HTERT RPE-1 (cell line): ENCODE results near the gene ZMYND19.
"Not testable (repeated sequence)": the region's sequence is repeated elsewhere in the genome, so short reads cannot be mapped to it uniquely, and the experiment has no call there.

ENCODE experiments used
- in situ Hi-C: fragments of 300-500 bp; cut with MboI; formaldehyde crosslinking; loops from 4 replicates; pipeline ENCODE4 v1.14.3; 2020; ENCODE audit warnings: low sequenced_read_pairs

ZMYND19 gene

GRCh38 chr9:137589441-137590122 is 730 bp downstream of the ZMYND19 start:
- in situ Hi-C loops, result no loop called here

GRCh38 chr9:137588891-137589290 is 1.4 kb downstream of the ZMYND19 start:
- in situ Hi-C loops, result no loop called here

- in situ Hi-C loops, result no loop called here
Observed at GRCh38 chr9:137588311-137588710, 2.0 kb downstream of the ZMYND19 start.

DNA sequence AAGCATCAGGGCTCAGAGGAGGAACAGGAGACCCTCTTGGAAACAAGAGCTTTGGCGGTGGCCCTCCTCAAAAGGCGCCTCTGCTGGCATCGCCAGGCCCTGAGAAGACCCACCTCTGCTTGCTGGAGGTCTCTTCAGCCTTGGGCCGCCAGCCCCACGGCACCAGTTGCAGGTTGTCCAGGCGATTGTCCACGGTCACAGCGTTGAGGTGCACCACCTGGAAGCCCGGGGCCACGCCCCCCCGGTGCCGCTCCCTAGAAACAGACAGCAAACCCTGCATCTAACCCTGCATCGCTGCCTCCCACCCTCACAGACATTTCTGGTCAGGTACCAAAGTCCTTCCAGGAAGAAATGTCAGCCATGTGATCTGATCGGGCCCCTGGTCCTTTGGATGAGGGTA is 3.5 kb downstream of the ZMYND19 start:
- in situ Hi-C loops, result no loop called here

- in situ Hi-C loops, result no loop called here
Observed at GRCh38 chr9:137583957-137584356, 6.4 kb downstream of the ZMYND19 start.

DNA sequence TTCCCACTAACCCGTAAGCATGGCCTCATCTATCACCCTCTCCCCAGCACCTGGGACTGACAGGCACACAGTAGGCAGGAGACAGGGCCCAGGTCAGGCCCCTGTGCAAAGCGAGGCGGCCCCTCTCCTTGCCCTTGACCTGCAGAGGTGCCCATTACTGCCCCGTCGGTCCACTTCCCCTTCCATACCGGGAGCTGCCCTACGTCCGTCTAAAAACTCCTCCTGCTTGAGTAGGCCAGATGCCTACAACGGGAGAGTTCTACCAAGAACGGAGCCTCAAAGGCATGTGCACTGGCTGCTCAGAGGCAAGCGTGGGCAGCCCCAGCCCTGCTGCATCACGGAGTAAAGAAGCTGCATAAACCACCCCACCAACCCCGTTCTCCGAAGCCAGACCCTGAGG is 7.0 kb downstream of the ZMYND19 start:
- in situ Hi-C loops, result no loop called here

- in situ Hi-C loops, result no loop called here
Observed at GRCh38 chr9:137582286-137582860, 7.9 kb downstream of the ZMYND19 start.

DNA sequence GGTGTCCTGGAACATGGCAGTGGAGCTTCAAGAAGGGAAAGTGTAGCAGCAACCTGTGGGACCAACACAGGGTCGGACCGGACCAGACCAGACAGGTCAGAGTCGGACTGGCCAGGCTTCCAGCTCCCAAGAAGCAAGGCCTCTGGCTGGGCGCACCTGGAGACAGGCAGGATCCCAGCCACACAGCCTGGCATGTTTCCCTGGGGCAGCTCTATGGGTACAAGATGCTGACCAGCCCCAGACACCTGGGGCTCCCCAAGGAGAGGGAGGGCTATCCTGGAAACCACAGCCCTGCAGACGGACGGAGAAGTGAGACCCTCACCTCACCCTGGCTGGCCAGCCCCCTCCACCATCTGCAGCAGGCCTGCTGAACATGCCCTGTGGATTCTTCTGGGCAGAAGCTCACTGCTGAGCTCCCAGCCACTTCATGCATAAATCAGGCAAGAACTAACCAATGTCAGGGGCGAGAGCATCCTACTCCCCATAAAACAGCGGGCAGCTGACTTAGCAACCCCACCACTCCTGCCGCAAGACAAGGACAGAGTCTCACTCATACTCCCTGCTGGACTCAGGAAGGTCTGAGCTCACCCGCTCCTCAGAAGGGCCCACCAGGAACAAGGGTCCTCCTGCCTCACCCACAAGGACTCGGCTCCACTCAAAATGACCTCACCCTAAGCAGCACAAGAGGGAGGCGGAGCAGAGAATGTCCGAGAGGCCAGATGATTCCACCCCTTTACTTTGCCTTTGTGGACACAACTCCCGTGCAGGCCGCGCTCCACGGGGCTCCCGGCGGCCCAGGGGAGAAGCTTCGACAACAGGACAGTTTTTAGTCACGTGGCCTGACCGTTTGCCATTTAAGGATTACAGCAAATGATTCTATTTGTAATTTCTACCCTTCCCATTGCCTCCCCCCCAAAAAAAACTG is 8.7 kb downstream of the ZMYND19 start:
- in situ Hi-C loops, result no loop called here

DNA sequence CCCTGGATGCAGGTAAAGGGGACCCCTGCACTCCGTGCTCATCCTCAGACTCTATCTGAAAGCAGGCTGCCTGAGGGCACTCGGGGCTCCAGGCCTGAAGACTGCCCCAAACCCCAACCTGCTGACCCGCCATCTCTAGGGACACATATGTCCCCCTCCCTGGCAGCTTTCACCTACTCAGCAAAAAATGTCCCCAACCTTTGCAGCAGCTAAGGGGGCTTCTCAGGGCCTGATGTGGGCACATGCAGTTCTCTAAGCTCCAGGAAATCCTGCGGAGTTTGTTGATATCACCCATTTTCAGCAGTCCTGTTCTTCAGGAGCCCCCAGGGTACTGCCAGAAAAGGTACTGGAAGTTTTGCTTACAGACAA is 9.4 kb downstream of the ZMYND19 start:
- in situ Hi-C loops, result no loop called here

DNA sequence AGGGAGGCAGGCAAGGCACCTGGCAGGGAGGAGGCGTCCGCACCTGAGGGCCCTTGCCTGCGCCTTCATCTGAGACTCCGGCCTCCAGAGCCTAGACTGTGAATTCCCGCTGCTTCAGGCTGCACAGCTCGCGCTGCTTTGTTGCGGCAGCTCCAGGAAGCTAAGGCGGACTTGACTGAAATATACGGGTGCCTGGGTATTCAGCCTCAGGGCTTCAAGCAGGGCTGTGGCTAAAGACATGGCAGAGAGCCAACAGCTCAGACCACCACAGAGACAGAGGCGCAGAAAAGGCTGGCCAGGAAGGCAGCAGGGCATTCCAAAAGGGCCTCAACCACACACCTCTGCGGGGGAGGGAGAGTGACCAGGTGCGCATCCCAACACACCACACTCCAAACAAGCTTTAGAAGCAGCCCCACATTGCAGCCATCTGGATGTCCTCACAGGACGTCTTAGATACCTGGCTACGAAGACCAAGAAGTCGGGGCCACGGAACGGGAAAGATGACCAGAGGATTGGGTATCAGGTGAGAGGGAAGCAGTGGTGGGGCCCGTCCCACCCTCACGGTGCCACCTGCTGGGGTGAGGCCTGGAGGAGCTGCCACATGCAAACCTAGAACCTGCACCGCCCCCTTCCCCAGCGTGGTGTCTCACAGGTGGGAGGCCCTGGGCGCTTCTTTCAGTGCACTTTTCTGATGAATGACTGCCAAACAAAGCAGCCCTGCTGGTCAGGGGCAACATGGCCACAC is 9.9 kb downstream of the ZMYND19 start:
- in situ Hi-C loops, result no loop called here

DNA sequence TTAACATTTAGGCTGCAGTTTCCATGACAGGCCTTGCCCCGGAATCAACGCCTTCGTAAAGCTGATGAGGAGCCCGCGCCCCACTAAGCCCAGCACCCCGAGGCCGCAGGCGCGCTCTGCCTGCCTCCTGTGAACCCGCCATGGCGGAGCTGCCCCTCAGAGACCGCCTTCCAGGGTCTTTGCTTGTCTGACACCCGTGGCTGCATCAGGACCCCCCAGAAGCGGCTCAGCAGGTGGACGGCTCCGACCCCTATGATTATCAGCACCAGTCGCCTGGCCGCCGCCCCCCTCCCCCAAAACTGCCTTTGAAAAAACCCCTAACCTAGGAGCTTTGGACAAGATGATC is 11.1 kb downstream of the ZMYND19 start:
- in situ Hi-C loops, result no loop called here

GRCh38 chr9:137578518-137579258 is 11.6 kb downstream of the ZMYND19 start, which contains the start of gene DPH7:
Gene DPH7 (minus strand): TSS chr9:137578925. CDS start chr9:137578777, 148 bp downstream.
- in situ Hi-C loops, result no loop called here

- in situ Hi-C loops, result no loop called here
Observed at GRCh38 chr9:137575716-137576411, 14.4 kb downstream of the ZMYND19 start.

- in situ Hi-C loops, result no loop called here
Observed at GRCh38 chr9:137575364-137575715, 15.0 kb downstream of the ZMYND19 start.

DNA sequence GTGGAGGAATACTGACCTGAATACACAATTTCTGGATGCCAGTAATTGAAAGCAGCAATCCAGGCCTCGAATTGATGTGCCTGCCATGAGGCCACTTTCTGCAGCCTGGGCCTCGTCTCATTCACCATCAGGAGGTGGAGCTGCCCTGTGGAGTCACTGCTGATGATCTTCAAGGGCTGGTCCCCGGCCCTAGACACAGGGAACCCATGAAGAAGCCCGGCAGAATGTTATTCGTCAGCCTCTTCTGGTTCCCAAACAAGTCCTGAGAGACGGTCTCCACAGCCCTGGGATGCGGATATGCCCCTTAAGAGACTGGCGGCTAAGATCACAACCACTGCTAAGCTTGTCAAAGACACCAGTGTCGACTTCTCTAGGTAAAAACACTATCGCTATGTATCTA is 16.1 kb downstream of the ZMYND19 start:
- in situ Hi-C loops, result no loop called here

- in situ Hi-C loops, result no loop called here
Observed at GRCh38 chr9:137570566-137570965, 19.7 kb downstream of the ZMYND19 start.

DNA sequence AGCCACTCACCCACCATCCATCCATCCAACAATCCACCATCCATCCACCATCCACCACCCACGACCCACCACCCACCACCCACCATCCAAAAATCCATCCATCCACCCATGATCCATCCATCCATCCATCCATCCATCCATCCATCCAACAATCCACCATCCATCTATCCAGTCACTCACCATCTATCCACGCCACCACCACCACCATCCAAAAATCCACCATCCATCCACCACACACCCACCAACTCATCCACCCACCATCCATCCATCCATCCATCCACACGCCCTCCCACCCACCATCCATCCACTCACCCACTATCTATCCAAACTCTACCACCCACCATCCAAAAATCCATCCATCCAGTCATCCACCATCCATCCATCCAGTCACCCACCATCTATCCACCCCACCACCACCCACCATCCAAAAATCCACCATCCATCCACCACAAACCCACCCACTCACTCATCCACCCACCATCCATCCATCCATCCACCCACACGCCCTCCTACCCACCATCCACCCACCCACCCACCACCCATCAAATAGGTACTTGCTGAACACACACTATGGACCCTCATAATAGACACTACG is 20.6 kb downstream of the ZMYND19 start:
- in situ Hi-C loops, result no loop called here

DNA sequence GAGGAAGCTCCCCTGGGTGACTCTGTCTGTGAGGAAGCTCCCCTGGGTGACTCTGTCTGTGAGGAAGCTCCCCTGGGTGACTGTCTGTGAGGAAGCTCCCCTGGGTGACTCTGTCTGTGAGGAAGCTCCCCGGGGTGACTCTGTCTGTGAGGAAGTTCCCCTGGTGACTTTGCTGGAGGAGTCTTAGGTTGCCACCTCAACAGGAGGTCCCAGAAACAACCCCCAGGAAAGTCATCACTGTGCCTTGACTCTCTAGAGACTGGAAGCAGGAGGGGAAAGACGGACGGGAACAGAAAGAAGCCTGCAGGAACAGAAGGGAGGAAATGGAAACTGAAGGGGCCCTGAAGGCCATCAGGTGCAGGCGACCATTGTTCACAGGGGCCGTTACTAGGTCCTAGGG is 21.9 kb downstream of the ZMYND19 start:
- in situ Hi-C loops, result not testable (repeated sequence)

DNA sequence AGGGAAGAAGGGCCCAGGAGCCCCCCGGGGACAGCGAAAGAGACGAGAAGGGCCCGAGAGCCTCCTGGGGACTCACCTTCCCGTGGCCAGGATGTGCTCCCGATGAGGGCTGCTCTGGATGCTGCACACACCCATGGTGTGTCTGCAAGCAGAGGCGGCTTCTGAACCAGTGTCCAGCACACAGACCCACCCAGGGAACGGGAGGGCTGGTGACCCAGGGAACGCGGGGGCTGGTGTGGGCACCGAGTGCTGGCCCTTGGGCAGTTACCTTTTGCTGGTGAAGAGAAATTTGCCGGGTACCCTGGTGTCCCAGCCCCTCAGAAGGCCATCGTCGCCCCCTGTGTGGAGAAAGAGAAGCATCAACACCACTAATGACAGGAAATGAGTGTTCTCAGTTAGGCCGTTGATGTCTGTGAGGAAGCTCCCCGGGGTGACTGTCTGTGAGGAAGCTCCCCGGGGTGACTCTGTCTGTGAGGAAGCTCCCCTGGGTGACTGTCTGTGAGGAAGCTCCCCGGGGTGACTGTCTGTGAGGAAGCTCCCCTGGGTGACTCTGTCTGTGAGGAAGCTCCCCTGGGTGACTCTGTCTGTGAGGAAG is 25.4 kb downstream of the ZMYND19 start:
- in situ Hi-C loops, result no loop called here
